CD14-positive monocyte (primary cell): ENCODE results near the gene ARMC9. TPM values are rescaled to one million over a fixed set of nuclear protein-coding genes. Genes with fewer than 3 reads are reported as not detected.

ENCODE experiments used
- DNase-seq, 3 donors: peaks; one replicate each; pipeline ENCODE4 v3.0.0-alpha.2; 2011 to 2022
- H2AFZ ChIP-seq: 2 replicates; pipeline ENCODE4 v1.6.0; 2012; ENCODE audit warnings: mild to moderate bottlenecking, low read depth, low read length, inconsistent platforms; ENCODE audit not compliant: insufficient read depth, poor library complexity, severe bottlenecking
- H3K27ac ChIP-seq, 2 donors: 1 replicate in 1 of 2; 2 replicates in 1 of 2; pipeline ENCODE4 v1.5.1; 2012 to 2013; ENCODE audit warnings: low read length in 2 of 2, control low read depth in 1 of 2, inconsistent platforms in 1 of 2, low read depth in 1 of 2, mild to moderate bottlenecking in 1 of 2
- H3K27me3 ChIP-seq, 2 donors: one replicate each; pipeline versions ENCODE4 v1.6.0 to v1.6.1; 2011 to 2013; ENCODE audit warnings: low read length in 2 of 2; ENCODE audit not compliant: control insufficient read depth in 2 of 2, insufficient read depth in 2 of 2
- H3K36me3 ChIP-seq, 2 donors: replicated peaks in 1 of 2; 1 replicate in 1 of 2; 2 replicates in 1 of 2; pipeline versions ENCODE4 v1.5.1 to v1.6.1; 2012 to 2013; ENCODE audit warnings: low read length in 2 of 2, control low read depth in 1 of 2, inconsistent platforms in 1 of 2, mild to moderate bottlenecking in 1 of 2; ENCODE audit not compliant: insufficient read depth in 2 of 2, control insufficient read depth in 1 of 2
- H3K4me1 ChIP-seq, 2 donors: 1 replicate in 1 of 2; 2 replicates in 1 of 2; pipeline versions ENCODE4 v1.5.1 to v1.6.1; 2012 to 2013; ENCODE audit warnings: low read length in 2 of 2, control low read depth in 1 of 2, inconsistent platforms in 1 of 2, mild to moderate bottlenecking in 1 of 2, moderate library complexity in 1 of 2; ENCODE audit not compliant: insufficient read depth in 2 of 2, control insufficient read depth in 1 of 2
- H3K4me2 ChIP-seq: replicated peaks from 2 replicates; pipeline ENCODE3; 2012; ENCODE audit warnings: low read length, moderate library complexity, mild to moderate bottlenecking; ENCODE audit not compliant: poor library complexity, severe bottlenecking; ENCODE audit errors: extremely low read depth
- H3K4me3 ChIP-seq, 3 experiments: fragments of 200-600 bp in 1 of 3; sonication (generic) in 1 of 3; replicated peaks in 1 of 3; 1 replicate in 2 of 3; 2 replicates in 1 of 3; pipeline ENCODE4 v1.5.1; 2011 to 2013; ENCODE audit warnings: low read length in 3 of 3, mild to moderate bottlenecking in 3 of 3, control low read depth in 2 of 3, low read depth in 2 of 3, inconsistent platforms in 1 of 3, moderate library complexity in 1 of 3
- H3K79me2 ChIP-seq: 2 replicates; pipeline ENCODE4 v1.6.0; 2012; ENCODE audit warnings: mild to moderate bottlenecking, control low read depth, inconsistent platforms, low read length, moderate library complexity; ENCODE audit not compliant: insufficient read depth
- H3K9ac ChIP-seq: 2 replicates; pipeline ENCODE4 v1.6.0; 2017; ENCODE audit warnings: low read length, mild to moderate bottlenecking; ENCODE audit not compliant: insufficient read depth, poor library complexity, severe bottlenecking
- H3K9me3 ChIP-seq, 2 donors: replicated peaks in 1 of 2; 1 replicate in 1 of 2; 2 replicates in 1 of 2; pipeline versions ENCODE4 v1.5.1 to v1.6.1; 2012 to 2013; ENCODE audit warnings: low read length in 2 of 2, control low read depth in 1 of 2; ENCODE audit not compliant: control insufficient read depth in 1 of 2, insufficient read depth in 1 of 2
- H4K20me1 ChIP-seq: 2 replicates; pipeline ENCODE4 v1.6.0; 2012; ENCODE audit warnings: mild to moderate bottlenecking, low read length, control low read depth, moderate library complexity; ENCODE audit not compliant: insufficient read depth
- H3K27ac Mint-ChIP-seq, 7 donors: one replicate each; pipeline ENCODE4 v1.8.0; 2020; ENCODE audit warnings: mild to moderate bottlenecking in 7 of 7, mixed read lengths in 7 of 7, moderate library complexity in 6 of 7, inconsistent platforms in 2 of 7
- H3K27me3 Mint-ChIP-seq, 3 donors: one replicate each; pipeline ENCODE4 v1.8.0; 2021 to 2022; ENCODE audit warnings: low read depth in 3 of 3, mild to moderate bottlenecking in 3 of 3, mixed read lengths in 3 of 3, moderate library complexity in 3 of 3, inconsistent platforms in 1 of 3
- H3K36me3 Mint-ChIP-seq, 2 donors: one replicate each; pipeline ENCODE4 v1.8.0; 2020; ENCODE audit warnings: mixed read lengths in 2 of 2, inconsistent platforms in 1 of 2, mild to moderate bottlenecking in 1 of 2
- H3K4me1 Mint-ChIP-seq: one replicate; pipeline ENCODE4 v1.8.0; 2020; ENCODE audit warnings: mild to moderate bottlenecking, mixed read lengths
- H3K4me3 Mint-ChIP-seq, 2 donors: one replicate each; pipeline ENCODE4 v1.8.0; 2020; ENCODE audit warnings: mild to moderate bottlenecking in 2 of 2, mixed read lengths in 2 of 2, moderate library complexity in 1 of 2
- H3K9me3 Mint-ChIP-seq, 7 donors: one replicate each; pipeline ENCODE4 v1.8.0; 2020 to 2022; ENCODE audit warnings: mixed read lengths in 7 of 7, mild to moderate bottlenecking in 6 of 7, moderate library complexity in 6 of 7, inconsistent platforms in 2 of 7
- CTCF ChIP-seq: fragments of 200-600 bp; IDR thresholded peaks from one replicate; pipeline ENCODE4 v1.8.0; 2022; ENCODE audit warnings: antibody characterized with exemption, mild to moderate bottlenecking
- WGBS: methylation state at CpG from one replicate; pipeline ENCODE4 v1.1.5; 2013; ENCODE audit warnings: missing lambda C conversion rate; ENCODE audit not compliant: insufficient coverage; 5-methylcytosine and 5-hydroxymethylcytosine counted together
- intact Hi-C, 2 donors: fragments of 100-400 bp; cut with micrococcal nuclease; formaldehyde crosslinking; loops; one replicate each; pipeline versions ENCODE4 v1.15.0 to v1.15.1; 2023
- polyA plus RNA-seq, 3 donors: library from polyadenylated mRNA; depleted of rRNA in 1 of 3; unstranded in 2 of 3; stranded (reverse) in 1 of 3; fragments of 300-500 nt in 2 of 3; fragments of >200 nt in 1 of 3; fragmentation: Illumina TruSeq in 2 of 3; gene quantifications; 1 replicate in 2 of 3; 2 replicates in 1 of 3; pipeline ENCODE4 v1.2.3, GENCODE V29; 2012 to 2021

ARMC9 gene
- polyA plus RNA-seq, 3 donors: 0.07 to 0.27 TPM; not detected in 1

DNA sequence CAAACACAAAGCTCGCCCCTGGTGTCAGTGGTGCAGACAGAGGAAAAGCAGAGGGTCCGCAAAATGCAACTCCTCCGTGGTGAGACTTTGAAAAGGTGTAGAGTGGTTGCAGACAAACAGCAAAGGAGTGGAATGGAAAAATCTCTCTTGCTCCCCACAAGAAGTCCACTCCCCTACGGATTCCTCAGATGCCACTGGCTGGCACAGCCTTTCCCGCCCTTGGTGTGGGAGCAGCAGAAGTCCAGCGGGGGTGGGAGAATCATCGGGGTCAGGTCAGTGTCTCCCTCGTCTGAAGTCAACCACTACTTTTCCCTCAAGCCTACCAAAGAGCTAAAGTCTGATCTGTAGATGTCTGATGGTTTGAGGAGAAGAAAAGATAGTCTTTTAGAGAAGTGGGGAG is 174.8 kb downstream of the ARMC9 start:
- no peak overlapping the region for H2AFZ ChIP-seq
- DNase-seq: no peak
- no peaks in the 10 kb centered on the region for H3K27me3 ChIP-seq
- intact Hi-C loops: no loop called here
- peaks cover 0 to 2% (median 2%) of the 10 kb centered on the region in 3 donors for H3K27me3 Mint-ChIP-seq
- no peak for TF ChIP-seq CTCF
- peaks cover 0 to 2% of the 10 kb centered on the region in 2 donors for H3K36me3 Mint-ChIP-seq
- no peaks in the 10 kb centered on the region for H3K9me3 ChIP-seq
- H3K9ac ChIP-seq: no peak overlapping the region
- H3K4me1 Mint-ChIP-seq: peaks cover 13% of the 10 kb centered on the region
- H3K4me3 Mint-ChIP-seq: no peak overlapping the region
- H3K36me3 ChIP-seq: no peaks in the 10 kb centered on the region
- WGBS: no CpG with 5 or more reads among the region's 8 CpGs
- H3K4me3 ChIP-seq: no peak overlapping the region
- H4K20me1 ChIP-seq: no peaks in the 10 kb centered on the region
- peak overlapping the region in 1 of 7 donors; percentile 43 for H3K27ac Mint-ChIP-seq
- no peak overlapping the region for H3K4me2 ChIP-seq
- peaks cover 3 to 5% of the 10 kb centered on the region in 2 donors for H3K4me1 ChIP-seq
- no peak overlapping the region for H3K27ac ChIP-seq
- H3K9me3 Mint-ChIP-seq: no peaks in the 10 kb centered on the region
- H3K79me2 ChIP-seq: no peaks in the 10 kb centered on the region

GRCh38 chr2:231373786-231374349 is 175.4 kb downstream of the ARMC9 start:
- Histone ChIP-seq H3K4me3 (no peak overlapping the region), H3K27ac (no peak overlapping the region), H3K4me1 (peaks cover 4 to 8% of the 10 kb centered on the region in 2 donors), H4K20me1 (no peaks in the 10 kb centered on the region), H3K9ac (no peak overlapping the region), H3K4me2 (no peak overlapping the region), H3K79me2 (no peaks in the 10 kb centered on the region), H3K36me3 (no peaks in the 10 kb centered on the region), H3K9me3 (no peaks in the 10 kb centered on the region), H3K27me3 (no peaks in the 10 kb centered on the region), H2AFZ (no peak overlapping the region)
- no peak for TF ChIP-seq CTCF
- Mint-ChIP-seq H3K4me3 (no peak overlapping the region), H3K27me3 (peaks cover 0 to 2% (median 2%) of the 10 kb centered on the region in 3 donors), H3K27ac (no peak overlapping the region), H3K36me3 (peaks cover 0 to 2% of the 10 kb centered on the region in 2 donors), H3K9me3 (no peaks in the 10 kb centered on the region), H3K4me1 (peaks cover 16% of the 10 kb centered on the region)
- intact Hi-C loops: no loop called here
- WGBS: 100% methylated on average over 1 of the region's 9 CpGs
- no peak for DNase-seq
